Cardiac septum (tissue), 1 donor: ENCODE results near the gene CLIC4. TPM values are rescaled to one million over a fixed set of nuclear protein-coding genes. Genes with fewer than 3 reads are reported as not detected.
A peak's percentile ranks its signal among the peaks of the same experiment; 100 is the strongest.
"Not testable (repeated sequence)": the region's sequence is repeated elsewhere in the genome, so short reads cannot be mapped to it uniquely, and the experiment has no call there.

ENCODE experiments used
- DNase-seq: peaks from one replicate; pipeline ENCODE4 v3.0.0-alpha.2; 2020; ENCODE audit warnings: low spot score
- intact Hi-C: fragments of 100-400 bp; cut with DNase I; formaldehyde crosslinking; loops from one replicate; pipeline ENCODE4 v1.14.0; 2022
- total RNA-seq: library from RNA; stranded (reverse); fragmentation: NEBNext Ultra II Directional; extraction: Animal tissue kit (Norgen Biotek cat#: 25700); gene quantifications from one replicate; pipeline ENCODE4 v1.2.1, GENCODE V29; 2021
- donor health status: DM: no; HTN: no; CAD: no.

Gene CLIC4
- total RNA-seq, 1 donor from 2014 or later = 316 TPM

DNA sequence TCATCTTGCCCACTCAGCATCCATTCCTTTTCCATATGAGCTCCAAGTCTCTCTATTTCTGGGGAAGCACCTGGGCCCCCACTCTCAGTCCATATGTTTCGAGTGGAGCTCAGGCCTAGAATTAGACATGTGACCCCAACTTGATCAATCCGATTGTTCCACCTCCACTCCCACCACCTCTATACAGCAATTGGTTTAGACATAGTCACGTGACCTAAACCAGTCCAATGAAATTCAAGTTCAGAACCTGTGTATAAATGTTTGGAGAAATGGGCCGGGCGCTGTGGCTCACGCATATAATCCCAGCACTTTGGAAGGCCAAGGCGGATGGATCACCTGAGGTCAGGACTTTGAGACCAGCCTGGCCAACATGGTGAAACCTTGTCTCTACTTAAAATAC lies 29.6 kb upstream of the CLIC4 start:
- intact Hi-C loops = no loop called here
- DNase-seq = no peak

DNA sequence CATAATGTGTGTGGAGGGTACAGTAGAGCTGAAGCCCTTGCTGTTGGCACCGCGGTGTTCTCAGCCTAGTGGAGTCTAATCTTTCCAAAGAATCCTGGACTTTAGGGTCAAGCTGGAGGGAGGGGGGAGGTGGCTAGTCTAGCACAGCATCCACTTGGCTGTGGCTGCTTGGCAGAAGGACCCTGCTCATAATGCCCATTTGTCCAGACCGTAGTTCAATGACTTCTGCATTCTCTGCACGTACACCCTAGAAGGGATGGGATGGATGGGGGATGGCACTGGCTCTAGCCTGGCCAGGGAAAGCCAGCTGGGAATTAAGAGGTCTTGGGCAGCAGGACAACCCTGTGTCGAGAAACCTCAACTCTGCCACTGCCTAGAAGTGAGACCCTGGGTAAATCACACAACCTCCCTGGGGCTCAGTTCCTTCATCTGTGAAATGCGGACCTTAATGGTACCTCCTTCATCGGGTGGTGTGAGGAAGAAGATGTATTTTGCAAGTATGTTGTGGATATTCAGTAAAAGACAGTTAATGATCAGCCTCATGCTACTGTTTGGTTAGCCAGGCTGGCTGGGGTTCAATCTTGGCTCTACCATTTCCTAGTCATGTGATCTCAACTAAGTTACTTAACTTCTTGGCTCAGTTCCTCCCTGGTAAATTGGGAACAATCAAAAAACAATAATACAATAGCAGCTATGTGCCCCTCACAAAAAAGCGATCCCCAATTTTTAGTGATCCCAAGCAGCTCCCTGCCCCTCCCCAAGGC lies 27.2 kb upstream of the CLIC4 start:
- intact Hi-C loops = no loop called here
- no peak for DNase-seq

- DNase-seq = peak; percentile 94
- intact Hi-C loops = loop anchor here (2.0 kb wide), 1 partner anchor 15 kb away; no protein-coding TSS in a partner anchor
Observed at GRCh38 chr1:24720152-24720551, 25.1 kb upstream of the CLIC4 start.

GRCh38 chr1:24721533-24721932 lies 23.7 kb upstream of the CLIC4 start:
- no peak for DNase-seq

GRCh38 chr1:24722073-24723035 lies 22.9 kb upstream of the CLIC4 start:
- DNase-seq, intact Hi-C loops: not testable (repeated sequence)

More at GRCh38 chr1:24721533-24721932, 23.7 kb upstream of the CLIC4 start:
- intact Hi-C loops = loop anchor here (2.0 kb wide), 1 partner anchor 17 kb away; no protein-coding TSS in a partner anchor

- intact Hi-C loops = no loop called here
- DNase-seq = no peak
Observed at GRCh38 chr1:24724345-24725208, 20.7 kb upstream of the CLIC4 start.

DNA sequence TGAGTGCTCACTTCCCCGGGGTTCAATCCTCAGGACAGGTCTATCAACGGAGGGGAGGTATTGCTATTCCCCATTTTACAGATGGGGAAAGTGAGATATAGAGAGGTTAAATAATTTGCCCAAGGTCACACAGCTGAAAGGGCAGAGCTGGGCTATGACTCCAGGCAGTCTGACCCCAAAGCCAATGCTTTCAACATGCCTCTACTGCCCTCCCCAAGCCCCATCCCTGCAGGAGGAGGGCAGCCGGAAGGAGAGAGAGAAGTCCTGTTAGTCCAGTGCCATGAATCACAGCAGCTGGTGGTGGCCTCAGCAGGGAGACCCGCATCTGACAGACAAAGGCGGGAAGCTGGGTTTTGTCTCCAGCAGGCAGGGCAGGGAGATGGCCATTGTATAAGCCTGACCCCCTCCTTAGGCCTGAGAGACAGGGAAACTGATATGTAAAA lies 20.0 kb upstream of the CLIC4 start:
- DNase-seq = no peak
- intact Hi-C loops = no loop called here

- intact Hi-C loops = no loop called here
- no peak for DNase-seq
Observed at GRCh38 chr1:24726741-24727140, 18.5 kb upstream of the CLIC4 start.

GRCh38 chr1:24727501-24728216 lies 17.6 kb upstream of the CLIC4 start:
- intact Hi-C loops = no loop called here
- no peak for DNase-seq

DNA sequence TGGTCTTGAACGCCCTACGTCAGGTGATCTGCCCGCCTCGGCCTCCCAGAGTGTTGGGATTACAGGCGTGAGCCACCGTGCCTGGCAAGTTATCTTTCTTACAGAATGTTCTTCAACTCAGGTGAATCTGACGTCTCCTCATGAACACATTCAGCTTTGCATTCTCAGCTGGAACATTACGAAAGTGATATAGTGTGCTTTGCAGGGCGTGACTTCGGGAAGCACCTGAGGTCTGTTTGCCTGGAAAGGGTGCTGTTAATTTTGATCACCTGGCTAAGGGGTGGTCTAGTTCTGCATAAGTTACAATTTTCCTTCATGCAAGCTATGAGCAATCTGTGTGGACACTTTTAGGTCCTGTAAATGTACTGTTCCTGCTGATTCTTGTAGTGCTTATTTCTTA lies 16.3 kb upstream of the CLIC4 start:
- DNase-seq = no peak

GRCh38 chr1:24732186-24732885 lies 12.9 kb upstream of the CLIC4 start:
- no peak for DNase-seq
- intact Hi-C loops = no loop called here

More for the DNA sequence above, 16.3 kb upstream of the CLIC4 start:
- intact Hi-C loops = no loop called here

DNA sequence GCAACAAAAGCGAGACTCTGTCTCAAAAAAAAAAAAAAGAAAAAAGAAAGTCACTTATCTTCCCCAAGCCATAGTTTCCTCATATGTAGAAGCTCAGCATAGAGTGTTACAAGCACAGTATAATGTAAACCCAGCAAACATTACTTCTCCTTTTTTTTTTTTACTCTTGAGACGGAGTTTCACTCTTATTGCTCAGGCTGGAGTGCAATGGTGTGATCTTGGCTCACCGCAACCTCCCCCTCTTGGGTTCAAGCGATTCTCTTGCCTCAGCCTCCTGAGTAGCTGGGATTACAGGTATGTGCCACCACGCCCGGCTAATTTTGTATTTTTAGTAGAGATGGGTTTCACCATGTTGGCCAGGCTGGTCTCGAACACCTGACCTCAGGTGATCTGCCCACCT lies 11.9 kb upstream of the CLIC4 start:
- DNase-seq, intact Hi-C loops: not testable (repeated sequence)

- intact Hi-C loops = no loop called here
- DNase-seq = no peak
Observed at GRCh38 chr1:24735156-24735508, 10.1 kb upstream of the CLIC4 start.

GRCh38 chr1:24735509-24736375 lies 9.5 kb upstream of the CLIC4 start:
- intact Hi-C loops = loop anchor here (2.0 kb wide), 1 partner anchor 41 kb away; no protein-coding TSS in a partner anchor
- DNase-seq = no peak

DNA sequence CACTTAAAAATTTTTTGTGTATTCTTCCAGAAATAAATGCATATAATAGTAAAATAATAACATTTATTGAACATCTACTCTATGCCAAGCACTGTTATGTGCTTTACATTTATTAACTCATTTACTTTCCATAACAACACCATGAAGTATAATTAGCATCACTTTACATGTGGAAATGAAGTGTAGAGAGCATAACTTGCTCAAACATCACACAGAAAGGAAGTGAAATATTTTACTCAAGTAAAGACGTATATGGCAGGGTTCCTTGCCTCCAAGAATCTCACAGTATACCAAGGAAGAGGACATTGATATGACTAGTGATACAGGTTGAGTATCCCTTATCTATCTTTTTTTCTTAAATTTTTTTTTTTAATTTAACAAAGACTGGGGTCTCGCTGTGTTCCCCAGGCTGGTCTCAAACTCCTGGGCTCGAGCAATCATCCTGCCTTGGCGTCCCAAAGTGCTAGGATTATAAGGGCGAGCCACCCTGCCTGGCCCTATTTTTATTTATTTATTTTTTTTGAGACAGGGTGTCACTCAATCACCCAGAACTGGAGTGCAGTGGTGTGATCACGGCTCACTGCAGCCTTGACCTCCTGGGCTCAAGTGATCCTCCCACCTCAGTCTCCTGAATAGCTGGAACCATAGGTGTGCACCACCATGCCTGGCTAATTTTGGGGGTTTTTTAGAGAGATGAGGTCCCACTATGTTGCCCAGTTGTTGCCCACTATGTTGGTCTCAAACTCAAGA lies 7.7 kb upstream of the CLIC4 start:
- intact Hi-C loops = loop anchor here (2.0 kb wide), 1 partner anchor 43 kb away; no protein-coding TSS in a partner anchor
- DNase-seq = no peak

- no peak for DNase-seq
- intact Hi-C loops = no loop called here
Observed at GRCh38 chr1:24739241-24739640, 6.0 kb upstream of the CLIC4 start.
